T-helper 2 cell treated with Interferon-gamma antibody and Interleukin-4, amounts not matched to agents 100 ng/mL and 5 ng/mL, for 36 hours (primary cell): ENCODE results near the gene NPHP4. TPM values are rescaled to one million over a fixed set of nuclear protein-coding genes. Genes with fewer than 3 reads are reported as not detected.

Source experiments
- intact Hi-C: fragments of 100-400 bp; cut with micrococcal nuclease; formaldehyde crosslinking; loops from one replicate; pipeline ENCODE4 v1.15.1; 2023
- total RNA-seq: library from RNA; stranded (reverse); gene quantifications from 2 replicates; pipeline ENCODE4 v1.2.3, GENCODE V29; 2022

Gene NPHP4
- total RNA-seq, 1 donor from 2014 or later: 21.6 TPM

- intact Hi-C loops: loop anchor here (2.0 kb wide), 1 partner anchor 58 kb away; no protein-coding TSS in a partner anchor
Measured at GRCh38 chr1:5974631-5975030, 17.6 kb downstream of the NPHP4 start.

DNA sequence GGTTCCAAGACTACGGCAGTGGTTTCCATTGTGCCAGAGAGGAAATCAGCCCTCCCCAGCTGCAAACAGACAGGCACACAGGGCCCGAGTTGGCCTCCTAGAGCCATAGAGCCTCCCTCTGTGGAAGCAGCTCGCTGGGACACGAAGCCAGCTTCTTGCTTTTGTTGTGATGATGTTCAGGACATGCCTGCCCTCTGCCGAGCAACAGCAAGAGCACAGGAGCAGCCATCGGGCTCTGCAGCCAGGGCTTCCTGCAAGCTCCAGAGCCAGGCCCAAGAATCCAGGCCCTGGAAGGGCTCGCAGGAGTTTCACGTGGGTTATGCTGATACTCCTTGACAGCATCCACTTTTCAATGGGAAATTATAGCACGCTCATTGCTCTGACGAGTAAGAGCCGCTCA, 18.5 kb downstream of the NPHP4 start:
- intact Hi-C loops: loop anchor here (2.0 kb wide), 1 partner anchor 57 kb away; no protein-coding TSS in a partner anchor

DNA sequence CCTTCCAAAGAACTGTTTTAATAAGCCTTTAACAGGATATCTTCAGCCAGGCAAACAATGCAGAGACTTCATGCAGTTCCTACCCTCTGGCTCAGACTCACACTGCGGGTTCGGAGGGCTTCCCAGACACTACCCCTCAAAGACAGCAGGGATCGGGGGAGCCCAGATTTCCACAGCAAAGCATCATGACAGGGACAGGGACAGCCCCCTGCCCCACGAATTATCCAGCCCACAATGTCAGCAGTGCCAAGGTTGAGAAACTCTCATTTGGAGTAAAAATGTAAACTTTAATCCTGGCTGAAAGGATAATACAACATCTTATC, 20.1 kb downstream of the NPHP4 start:
- intact Hi-C loops: no loop called here

- intact Hi-C loops: no loop called here
Measured at GRCh38 chr1:5971471-5972197, 20.6 kb downstream of the NPHP4 start.

- intact Hi-C loops: no loop called here
Measured at GRCh38 chr1:5970610-5971273, 21.5 kb downstream of the NPHP4 start.

GRCh38 chr1:5969168-5969567, 23.1 kb downstream of the NPHP4 start:
- intact Hi-C loops: no loop called here

DNA sequence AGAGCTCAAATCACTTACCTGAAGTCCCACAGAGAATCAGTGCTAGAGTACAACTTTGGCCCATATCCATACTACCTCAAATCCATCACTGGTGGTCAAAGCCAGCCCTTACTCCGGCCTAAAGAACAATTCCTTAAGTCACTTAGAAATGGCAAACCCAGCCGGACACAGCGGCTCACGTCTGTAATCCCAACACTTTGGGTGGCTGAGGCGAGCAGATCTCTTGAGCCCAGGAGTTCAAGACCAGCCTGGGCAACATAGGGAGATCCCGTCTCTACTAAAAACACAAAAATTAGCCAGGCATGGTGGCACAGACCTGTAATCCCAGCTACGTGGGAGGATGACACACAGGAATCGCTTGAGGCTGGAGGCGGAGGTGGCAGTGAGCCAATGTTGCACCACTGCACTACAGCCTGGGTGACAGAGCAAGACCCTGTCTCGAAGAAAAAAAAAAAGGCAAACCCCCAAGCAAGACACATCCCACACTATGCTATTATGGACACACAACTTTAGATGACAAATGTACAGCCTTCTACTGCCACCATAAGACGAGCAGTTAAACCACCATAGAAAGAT, 24.0 kb downstream of the NPHP4 start:
- intact Hi-C loops: no loop called here

GRCh38 chr1:5967351-5968160, 24.7 kb downstream of the NPHP4 start:
- intact Hi-C loops: no loop called here

GRCh38 chr1:5966543-5967205, 25.6 kb downstream of the NPHP4 start:
- intact Hi-C loops: no loop called here

DNA sequence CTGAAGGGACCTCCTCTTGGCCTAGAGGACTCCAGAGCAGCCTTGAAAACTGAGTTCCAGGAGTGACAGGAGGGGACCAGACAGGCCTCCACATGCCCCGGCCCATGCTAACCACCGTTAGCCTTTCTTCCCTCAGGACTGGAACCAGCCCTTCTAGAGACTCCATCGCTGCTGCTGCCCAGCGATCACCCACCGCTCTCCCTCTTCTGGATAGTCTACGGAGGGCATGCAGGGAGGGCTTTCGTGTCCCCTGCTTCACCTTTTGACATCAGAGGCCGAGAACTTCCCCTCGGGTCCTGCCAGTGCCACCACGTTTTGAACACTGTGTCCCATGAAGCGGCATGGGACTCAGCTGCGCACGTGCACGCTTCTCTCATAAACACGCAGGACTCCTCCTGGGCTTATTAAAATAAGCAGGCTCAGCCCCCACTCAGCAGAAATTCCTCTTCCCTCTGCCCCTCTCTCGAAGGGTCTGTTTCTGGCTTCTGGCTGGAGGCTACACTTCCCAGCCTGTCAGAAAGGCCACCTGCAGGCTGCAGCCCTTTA, 26.6 kb downstream of the NPHP4 start:
- intact Hi-C loops: no loop called here

- intact Hi-C loops: no loop called here
Measured at GRCh38 chr1:5962265-5963105, 29.7 kb downstream of the NPHP4 start.

- intact Hi-C loops: no loop called here
Measured at GRCh38 chr1:5961601-5962000, 30.6 kb downstream of the NPHP4 start.

DNA sequence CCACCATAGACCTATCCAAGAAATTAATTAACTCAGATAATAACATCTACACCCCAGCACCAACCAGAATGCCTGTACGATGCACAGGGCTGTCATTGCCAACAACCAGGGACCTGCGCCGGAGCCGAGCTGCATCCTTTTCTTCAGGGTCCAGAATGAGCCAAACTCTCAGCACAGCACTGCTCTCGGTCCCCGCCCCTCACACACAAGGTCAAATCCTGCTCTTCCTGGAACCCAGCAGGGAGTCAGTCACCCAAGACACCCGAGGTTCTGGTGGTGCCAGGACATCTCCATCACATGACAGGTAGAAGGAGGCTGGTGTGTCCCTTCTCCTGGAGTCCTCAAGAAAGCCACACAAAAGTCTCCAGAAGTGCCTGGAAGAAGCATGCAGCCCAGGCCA, 31.9 kb downstream of the NPHP4 start:
- intact Hi-C loops: no loop called here

DNA sequence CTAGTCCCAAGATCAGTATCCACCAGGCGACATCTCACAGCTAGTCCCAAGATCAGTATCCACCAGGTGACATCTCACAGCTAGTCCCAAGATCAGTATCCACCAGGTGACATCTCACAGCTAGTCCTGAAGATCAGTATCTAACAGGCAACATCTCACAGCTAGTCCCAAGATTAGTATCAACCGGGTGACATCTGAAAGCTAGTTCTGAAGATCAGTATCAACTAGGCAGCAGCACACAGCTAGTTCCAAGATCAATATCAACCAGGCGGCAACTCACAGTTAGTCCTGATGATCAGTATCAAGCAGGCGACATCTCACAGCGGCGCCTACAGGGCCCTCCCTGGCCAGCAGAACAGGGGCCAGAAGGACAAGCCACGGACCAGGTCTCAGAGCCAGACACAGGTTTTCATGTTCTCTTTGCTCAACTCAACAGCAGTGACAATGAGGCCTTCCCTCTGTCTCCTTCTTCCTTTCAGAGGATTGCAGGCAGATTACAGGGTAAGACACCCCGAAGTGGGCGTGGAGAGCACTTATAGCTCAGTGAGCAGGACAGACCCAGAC, 32.5 kb downstream of the NPHP4 start:
- intact Hi-C loops: no loop called here

- intact Hi-C loops: no loop called here
Measured at GRCh38 chr1:5959087-5959486, 33.1 kb downstream of the NPHP4 start.

DNA sequence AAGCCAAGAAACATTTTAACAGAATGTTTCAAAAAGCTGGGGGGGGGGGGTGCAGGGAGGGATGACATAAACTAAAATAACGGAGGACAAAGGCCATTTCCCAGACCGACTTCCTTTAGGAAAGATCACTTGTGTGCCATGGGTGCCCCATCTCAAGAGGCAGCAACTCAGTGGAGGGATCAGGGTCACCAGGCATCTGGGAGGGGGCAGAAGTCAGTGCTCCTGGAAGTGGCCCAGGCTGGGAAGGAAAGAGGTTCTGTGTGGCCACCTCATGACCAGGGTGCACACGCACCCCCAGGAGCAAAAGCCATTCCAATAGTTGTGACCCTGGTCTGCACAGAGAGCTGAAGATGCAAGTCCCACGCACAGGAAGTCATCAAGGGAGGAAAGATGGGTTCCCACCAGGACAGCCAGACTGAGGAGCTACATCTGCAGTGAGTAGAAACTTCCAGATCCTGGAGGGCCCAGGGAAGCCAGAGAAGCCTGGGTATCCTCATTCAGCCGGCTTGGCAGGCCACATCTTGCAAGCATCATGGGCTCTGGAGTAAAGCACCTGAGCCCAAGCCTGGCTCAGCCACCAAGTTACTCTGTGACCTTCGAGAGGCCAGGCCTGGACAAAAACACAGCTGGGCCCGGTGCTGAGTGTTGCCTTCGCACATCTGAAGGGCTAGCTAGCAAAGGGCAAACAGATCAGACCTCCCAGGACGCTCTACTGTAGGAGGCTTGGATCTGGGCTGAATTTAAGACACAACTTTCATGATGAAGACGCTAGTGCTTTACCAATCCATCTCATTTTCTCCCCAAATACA, 36.0 kb downstream of the NPHP4 start:
- intact Hi-C loops: no loop called here

GRCh38 chr1:5955479-5955977, 36.7 kb downstream of the NPHP4 start:
- intact Hi-C loops: loop anchor here (1.0 to 2.0 kb wide), 2 partner anchors 37 to 71 kb away; partner anchors contain the start of gene NPHP4

DNA sequence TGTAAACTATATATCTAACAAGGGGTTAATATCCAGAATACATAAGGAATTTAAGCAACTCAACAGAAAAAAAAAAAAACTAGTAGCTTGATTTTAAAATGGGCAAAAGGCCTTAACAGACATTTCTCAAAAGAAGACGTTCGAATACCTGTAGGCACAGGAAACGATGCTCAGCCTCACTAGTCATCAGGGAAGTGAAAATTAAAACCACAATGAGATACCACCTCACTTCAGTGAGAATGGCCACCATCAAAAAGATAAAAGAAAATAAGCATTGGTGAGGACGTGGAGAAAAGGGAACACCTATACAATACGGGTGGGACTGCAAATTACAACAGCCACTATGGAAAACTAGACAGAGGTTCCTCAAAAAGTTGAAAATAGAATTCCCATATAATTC, 37.3 kb downstream of the NPHP4 start:
- intact Hi-C loops: loop anchor here (1.0 to 2.0 kb wide), 2 partner anchors 37 to 72 kb away; partner anchors contain the start of gene NPHP4

DNA sequence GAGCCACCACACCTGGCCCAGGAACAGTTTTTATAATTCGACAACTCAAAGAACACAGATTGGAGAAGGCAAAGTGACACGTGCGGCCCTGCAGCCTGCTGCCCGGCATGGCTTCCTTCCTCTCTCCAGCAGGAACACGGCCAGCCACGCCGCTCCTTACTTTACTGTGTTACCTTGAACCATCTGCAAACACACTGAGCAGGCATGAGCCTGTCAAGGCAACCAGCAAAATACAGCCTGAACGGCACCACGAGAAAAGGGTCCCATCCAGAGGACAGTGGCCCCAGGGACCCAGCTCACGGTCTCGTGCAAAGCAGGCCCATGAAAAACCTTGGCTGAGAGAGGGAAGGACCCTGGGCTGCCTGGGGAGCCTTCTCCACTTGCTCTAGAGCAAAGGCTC, 38.8 kb downstream of the NPHP4 start:
- intact Hi-C loops: no loop called here
